GM12892 (cell line): Measurements from ENCODE around the gene BGN.

ENCODE experiments used
- POLR2A ChIP-seq: IDR thresholded peaks from 2 replicates; pipeline ENCODE4 v1.6.1; 2011; ENCODE audit warnings: low read depth, low read length, control low read depth
- POLR2AphosphoS5 ChIP-seq: IDR thresholded peaks from 2 replicates; pipeline ENCODE4 v1.6.1; 2011; ENCODE audit warnings: low read depth, low read length, control low read depth
- TAF1 ChIP-seq: IDR thresholded peaks from 2 replicates; pipeline ENCODE4 v1.6.1; 2011; ENCODE audit warnings: low read depth, mild to moderate bottlenecking, control low read depth, low read length, borderline replicate concordance

DNA sequence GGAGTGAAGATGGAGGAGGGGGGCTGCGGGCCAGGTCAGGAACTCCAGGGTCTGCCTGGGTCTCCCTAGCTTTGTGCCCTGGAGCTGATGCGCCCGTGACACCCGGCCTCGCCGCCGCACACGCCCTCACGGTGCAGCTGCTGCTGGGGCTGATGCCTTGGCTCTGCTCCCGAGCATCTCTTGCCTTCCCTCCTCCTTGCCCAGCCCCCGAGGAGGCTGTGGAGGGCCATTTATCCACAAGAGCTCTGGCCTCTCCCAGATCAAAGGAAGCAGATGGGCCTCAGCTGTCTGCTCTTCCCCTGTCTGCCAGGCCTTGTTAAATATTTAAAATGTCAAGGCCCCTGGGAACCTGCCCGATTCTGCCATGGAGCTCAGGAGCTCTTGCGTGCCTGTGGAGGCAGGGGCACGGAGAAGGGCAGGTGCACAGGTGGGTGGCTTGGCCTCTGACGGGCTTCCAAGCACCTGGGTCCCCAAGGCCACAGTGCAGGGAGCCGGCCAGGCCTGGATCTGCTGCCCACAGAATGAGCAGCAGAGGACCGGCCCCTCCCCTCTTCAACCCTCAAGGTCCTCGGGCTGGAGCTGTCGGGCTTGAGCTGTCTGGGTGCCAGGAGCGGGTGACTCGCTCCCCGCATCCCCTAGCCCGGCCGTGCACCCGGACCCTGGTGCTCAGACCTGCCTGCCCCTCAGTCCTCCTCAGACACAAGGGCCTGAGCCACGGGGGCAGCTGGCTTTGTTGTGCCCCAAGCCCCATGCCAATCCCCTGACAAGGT, 42.9 kb downstream of the BGN start:
- TF ChIP-seq POLR2AphosphoS5, result no peak
- no peak for TF ChIP-seq POLR2A
- no peak for TF ChIP-seq TAF1
